Adrenal gland (tissue), 12 donors: Measurements from ENCODE around the gene HES6. TPM values are rescaled to one million over a fixed set of nuclear protein-coding genes. Genes with fewer than 3 reads are reported as not detected.

Experiments
- DNase-seq, 7 donors: peaks; one replicate each; pipeline ENCODE4 v3.0.0-alpha.2; 2019 to 2020
- H3K27ac ChIP-seq, 5 donors: fragments of 200-600 bp; sonication (generic) in 4 of 5; 1 replicate in 3 of 5; 2 replicates in 2 of 5; pipeline versions ENCODE4 v1.5.1 to v1.8.0; 2016 to 2020; ENCODE audit warnings: mild to moderate bottlenecking in 1 of 5
- H3K27me3 ChIP-seq: fragments of 200-600 bp; 2 replicates; pipeline ENCODE4 v1.8.0; 2021
- H3K36me3 ChIP-seq, 2 donors: fragments of 200-600 bp; replicated peaks in 1 of 2; 1 replicate in 1 of 2; 2 replicates in 1 of 2; pipeline versions ENCODE4 v1.5.1 to v1.8.0; 2018 to 2022
- H3K4me1 ChIP-seq, 2 donors: fragments of 200-600 bp; replicated peaks in 1 of 2; 1 replicate in 1 of 2; 2 replicates in 1 of 2; pipeline versions ENCODE4 v1.5.1 to v1.8.0; 2018 to 2021
- H3K4me3 ChIP-seq, 4 donors: fragments of 200-600 bp; sonication (generic) in 3 of 4; one replicate each; pipeline ENCODE4 v1.5.1; 2016 to 2018
- H3K9me3 ChIP-seq, 3 donors: fragments of 200-600 bp; sonication (generic) in 1 of 3; replicated peaks in 1 of 3; 1 replicate in 2 of 3; 2 replicates in 1 of 3; pipeline versions ENCODE4 v1.5.1 to v1.8.0; 2016 to 2021
- POLR2A ChIP-seq, 2 donors: fragments of 450-650 bp; IDR thresholded peaks; one replicate each; pipeline ENCODE4 v1.6.1; 2017; ENCODE audit warnings: antibody characterized with exemption in 2 of 2, mild to moderate bottlenecking in 2 of 2, moderate library complexity in 1 of 2
- WGBS, 4 donors: extraction: QIAGEN DNeasy Blood & Tissue Kit in 2 of 4; methylation state at CpG; one replicate each; pipeline versions ENCODE4 v1.1.5 to v1.1.7; 2013 to 2017; 5-methylcytosine and 5-hydroxymethylcytosine counted together
- intact Hi-C, 2 donors: fragments of 100-400 bp; cut with DNase I; formaldehyde crosslinking; loops; one replicate each; pipeline versions ENCODE4 v1.14.1 to v1.15.0; 2022 to 2023
- polyA plus RNA-seq, 3 donors: library from polyadenylated mRNA; stranded (reverse); fragments of 200-250 nt in 2 of 3; fragments of 350-450 nt in 1 of 3; fragmentation: Illumina TruSeq in 1 of 3; extraction: RNeasy Lipid Tissue Mini Kit (QIAGEN cat#74804) in 1 of 3; gene quantifications; one replicate each; pipeline ENCODE4 v1.2.3, GENCODE V29; 2013 to 2014
- total RNA-seq, 9 donors: library from RNA; depleted of rRNA in 4 of 9; stranded (reverse); fragments of >200 nt in 4 of 9; fragments of 120-200 nt in 1 of 9; fragmentation: NEBNext Ultra II Directional in 1 of 9; extraction: Animal tissue kit (Norgen Biotek cat#: 25700) in 1 of 9; gene quantifications; one replicate each; pipeline versions ENCODE4 v1.1.0 to v1.2.4, GENCODE V29; 2013 to 2023
- TF ChIP-seq, protein P1 (sequence below), 6 experiments: fragments of 450-650 bp in 4 of 6; fragments of 200-600 bp in 2 of 6; sonication (generic) in 1 of 6; IDR thresholded peaks; 1 replicate in 5 of 6; 2 replicates in 1 of 6; pipeline versions ENCODE4 v1.5.1 to v1.8.0; 2016 to 2021; ENCODE audit warnings: antibody characterized with exemption in 6 of 6, mild to moderate bottlenecking in 2 of 6, moderate library complexity in 1 of 6
- donor health status: healthy with polysubstance abuse.
- donor health status: Bipolar disorder and iron deficiency.
- donor health status: DM: yes; HTN: yes; CAD: no.
- donor health status: DM: no; HTN: no; CAD: no.
- donor health status: DM: no; HTN: no; CAD: no.
- donor health status: DM: yes; HTN: yes; CAD: no.

HES6 gene
- total and polyA plus RNA-seq, 12 donors = 4.3 to 21.6 (median 11.0) TPM

DNA sequence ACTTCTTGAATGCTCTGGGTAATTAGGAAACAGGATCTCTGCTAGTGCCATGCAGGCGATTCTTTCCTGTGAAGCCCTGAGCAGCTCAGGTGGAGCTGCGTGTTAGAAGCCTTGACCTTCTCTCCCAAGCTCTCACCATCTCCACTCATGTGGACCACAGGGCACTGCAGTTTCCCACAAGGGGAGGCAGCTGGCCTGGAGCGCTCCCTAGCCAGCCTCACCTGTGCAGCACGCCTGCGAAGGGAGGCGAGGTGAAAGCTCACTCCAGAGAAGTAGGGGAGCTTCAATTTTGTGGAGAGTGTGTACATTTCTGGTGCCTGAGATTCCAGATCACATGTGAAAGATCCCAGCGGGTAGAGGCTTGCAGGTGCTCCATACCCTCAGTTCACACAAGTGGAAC lies 11.1 kb upstream of the HES6 start:
- Histone ChIP-seq H3K36me3 (peaks cover 0 to 29% of the 10 kb centered on the region in 2 donors), H3K4me3 (no peak overlapping the region), H3K27ac (no peak overlapping the region), H3K9me3 (no peaks in the 10 kb centered on the region), H3K4me1 (peaks cover 6 to 7% of the 10 kb centered on the region in 2 donors), H3K27me3 (no peaks in the 10 kb centered on the region)
- WGBS, 4 donors = 79 to 100% (median 95%) methylated on average over 5 to 7 of the region's 7 CpGs
- intact Hi-C loops = loop anchor here in 1 of 2 donors (10.0 kb wide), 1 partner anchor 396 kb away; the partner anchor contains the start of gene RAMP1
- no peak for DNase-seq
- no peak for TF ChIP-seq POLR2A (IDR thresholded peaks at IDR 0.05)
- TF ChIP-seq, protein P1, sequence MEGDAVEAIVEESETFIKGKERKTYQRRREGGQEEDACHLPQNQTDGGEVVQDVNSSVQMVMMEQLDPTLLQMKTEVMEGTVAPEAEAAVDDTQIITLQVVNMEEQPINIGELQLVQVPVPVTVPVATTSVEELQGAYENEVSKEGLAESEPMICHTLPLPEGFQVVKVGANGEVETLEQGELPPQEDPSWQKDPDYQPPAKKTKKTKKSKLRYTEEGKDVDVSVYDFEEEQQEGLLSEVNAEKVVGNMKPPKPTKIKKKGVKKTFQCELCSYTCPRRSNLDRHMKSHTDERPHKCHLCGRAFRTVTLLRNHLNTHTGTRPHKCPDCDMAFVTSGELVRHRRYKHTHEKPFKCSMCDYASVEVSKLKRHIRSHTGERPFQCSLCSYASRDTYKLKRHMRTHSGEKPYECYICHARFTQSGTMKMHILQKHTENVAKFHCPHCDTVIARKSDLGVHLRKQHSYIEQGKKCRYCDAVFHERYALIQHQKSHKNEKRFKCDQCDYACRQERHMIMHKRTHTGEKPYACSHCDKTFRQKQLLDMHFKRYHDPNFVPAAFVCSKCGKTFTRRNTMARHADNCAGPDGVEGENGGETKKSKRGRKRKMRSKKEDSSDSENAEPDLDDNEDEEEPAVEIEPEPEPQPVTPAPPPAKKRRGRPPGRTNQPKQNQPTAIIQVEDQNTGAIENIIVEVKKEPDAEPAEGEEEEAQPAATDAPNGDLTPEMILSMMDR (IDR thresholded peaks at IDR 0.05) = no peak

DNA sequence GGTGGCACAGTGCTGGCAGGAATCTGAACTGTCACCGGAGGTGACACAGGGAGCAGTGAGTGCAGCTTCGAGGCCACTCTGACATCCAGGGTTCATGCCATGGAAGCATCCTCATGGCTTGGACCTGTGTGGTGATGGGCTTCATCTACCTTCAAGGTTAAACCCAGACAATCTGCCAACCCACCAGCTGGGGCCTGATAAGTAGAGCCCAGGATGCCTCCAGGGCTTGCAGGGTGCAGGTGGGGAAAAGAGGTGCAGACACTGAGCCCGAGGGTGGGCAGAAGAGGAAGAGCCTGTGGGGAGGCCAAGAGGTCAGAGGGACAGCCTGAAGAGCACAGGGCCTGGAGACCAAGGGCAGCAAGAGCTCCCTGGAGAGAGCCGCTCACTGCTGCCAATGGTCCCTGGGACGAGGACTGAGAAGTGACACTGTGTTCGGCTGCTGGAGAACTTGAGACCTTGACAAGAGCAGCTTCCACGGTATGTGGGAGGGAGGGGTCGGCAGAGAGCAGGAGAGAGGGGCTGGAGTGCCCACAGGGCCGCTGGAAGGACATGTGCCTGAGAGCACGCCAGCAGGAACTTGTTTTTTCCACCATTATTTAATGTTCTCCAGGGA lies 8.1 kb upstream of the HES6 start:
- Histone ChIP-seq H3K4me3 (no peak overlapping the region), H3K9me3 (no peaks in the 10 kb centered on the region), H3K4me1 (peaks cover 10 to 13% of the 10 kb centered on the region in 2 donors), H3K36me3 (peaks cover 0 to 16% of the 10 kb centered on the region in 2 donors), H3K27me3 (no peaks in the 10 kb centered on the region), H3K27ac (peak overlapping the region in 3 of 5 donors; percentile 49 to 61 (median 59))
- intact Hi-C loops = no loop called here
- WGBS, 4 donors = 38 to 53% (median 44%) methylated on average over 10 of the region's 10 CpGs
- TF ChIP-seq POLR2A (IDR thresholded peaks at IDR 0.05) = no peak
- TF ChIP-seq, protein P1 (IDR thresholded peaks at IDR 0.05) = no peak
- DNase-seq = peak in 4 of 7 donors; percentile 34 to 61 (median 52)

DNA sequence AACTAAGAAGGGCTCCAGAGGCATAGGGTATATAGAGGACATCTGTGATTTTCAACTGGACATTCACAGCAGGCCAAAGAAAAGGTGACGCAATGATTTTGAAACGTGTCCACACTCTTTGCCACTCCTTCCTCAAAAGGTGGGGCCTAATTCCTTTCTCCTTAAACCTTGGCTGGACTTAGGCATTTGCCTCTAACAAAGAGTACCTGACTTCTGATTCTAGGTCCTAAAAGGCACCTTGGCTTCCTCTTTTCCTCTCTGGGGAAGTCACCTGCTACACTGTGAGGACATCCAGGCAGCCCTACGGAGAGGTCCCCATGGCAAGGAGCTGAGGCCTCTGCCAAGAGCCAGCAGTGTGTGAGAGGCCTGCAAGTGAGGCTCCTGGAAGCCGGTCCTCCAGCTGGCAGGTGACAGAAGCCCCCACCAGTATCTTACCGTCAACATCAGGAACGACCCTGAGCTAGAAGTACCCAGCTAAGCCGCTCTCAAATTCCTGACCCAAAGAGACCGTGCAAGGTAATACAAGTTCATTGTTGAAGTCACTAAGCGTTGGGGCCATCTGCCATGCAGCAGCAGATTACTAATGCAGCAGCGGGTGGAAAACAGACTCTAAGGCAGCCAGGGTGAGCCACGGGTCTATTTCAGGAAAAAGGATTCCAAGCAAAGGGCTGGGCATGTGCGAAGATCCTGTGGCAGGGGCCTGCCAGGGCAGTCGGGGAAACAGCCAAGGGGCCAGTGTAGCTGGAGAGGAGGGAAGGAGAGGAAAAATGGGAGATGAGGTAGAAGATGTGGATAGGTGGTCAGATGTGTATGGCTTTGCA lies 7.4 kb upstream of the HES6 start:
- DNase-seq = no peak
- Histone ChIP-seq H3K36me3 (peaks cover 0 to 8% of the 10 kb centered on the region in 2 donors), H3K4me3 (no peak overlapping the region), H3K9me3 (no peaks in the 10 kb centered on the region), H3K4me1 (peaks cover 18 to 20% of the 10 kb centered on the region in 2 donors), H3K27ac (peak overlapping the region in 2 of 5 donors; percentile 59 to 61), H3K27me3 (no peaks in the 10 kb centered on the region)
- TF ChIP-seq, protein P1 (IDR thresholded peaks at IDR 0.05) = no peak
- no peak for TF ChIP-seq POLR2A (IDR thresholded peaks at IDR 0.05)
- intact Hi-C loops = no loop called here
- 78 to 96% (median 88%) methylated on average over 8 to 13 of the region's 13 CpGs for WGBS, 4 donors

DNA sequence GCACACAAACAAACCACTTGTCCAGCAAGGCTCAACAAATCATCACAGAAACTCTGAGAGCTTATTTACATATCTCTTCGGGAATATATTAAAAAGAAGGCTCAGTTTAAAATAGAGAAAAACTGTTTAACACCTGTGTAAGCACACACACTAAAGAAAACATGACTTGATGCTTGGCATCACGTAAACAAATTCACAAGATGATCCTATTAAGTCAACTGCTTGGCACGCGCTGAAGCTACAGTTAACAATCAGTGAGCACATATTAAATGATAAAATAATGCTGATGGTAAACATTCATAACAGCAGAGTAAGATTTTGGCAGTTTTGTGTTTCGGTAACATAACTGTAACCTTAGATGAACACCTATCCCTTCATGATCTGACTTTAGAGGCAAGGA lies 4.3 kb upstream of the HES6 start:
- no peak for DNase-seq
- H3K4me3 ChIP-seq = no peak overlapping the region
- H3K9me3 ChIP-seq = no peaks in the 10 kb centered on the region
- H3K27ac ChIP-seq = no peak overlapping the region
- no peaks in the 10 kb centered on the region for H3K27me3 ChIP-seq
- TF ChIP-seq, protein P1 (IDR thresholded peaks at IDR 0.05) = no peak
- no peak for TF ChIP-seq POLR2A (IDR thresholded peaks at IDR 0.05)
- intact Hi-C loops = no loop called here
- H3K36me3 ChIP-seq = peaks cover 0 to 6% of the 10 kb centered on the region in 2 donors
- peaks cover 19 to 32% of the 10 kb centered on the region in 2 donors for H3K4me1 ChIP-seq
- 90 to 96% (median 95%) methylated on average over 5 of the region's 5 CpGs for WGBS, 4 donors
